GM21737 (cell line): ENCODE results near the gene DBF4B.
"Not testable (repeated sequence)": the region's sequence is repeated elsewhere in the genome, so short reads cannot be mapped to it uniquely, and the experiment has no call there.

Experiments used
- ATAC-seq: cut with Tn5 transposase; IDR thresholded peaks from one replicate; pipeline ENCODE4 v1.9.1; 2021; ENCODE audit warnings: mild to moderate bottlenecking, moderate library complexity; ENCODE audit not compliant: unreplicated experiment

Gene DBF4B

DNA sequence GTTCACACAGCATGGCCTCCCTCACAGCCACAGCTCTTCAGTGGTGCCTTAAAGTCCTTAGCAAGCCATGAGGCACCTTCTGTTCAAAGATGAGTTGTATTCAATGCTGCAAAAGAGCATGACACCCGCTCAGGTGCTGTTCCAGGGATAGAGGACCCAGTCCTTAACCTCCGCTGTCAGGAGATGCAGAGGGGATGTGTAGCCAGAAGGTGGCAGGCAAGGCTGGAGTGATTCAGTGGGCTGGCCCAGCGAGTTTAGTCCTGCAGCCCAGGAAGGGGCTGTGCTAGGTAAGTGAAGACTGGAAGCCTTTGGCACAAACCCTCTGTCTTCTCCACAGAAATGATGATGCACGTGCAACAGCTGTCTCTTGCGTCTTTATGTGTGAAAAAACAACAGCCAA is 25.3 kb downstream of the DBF4B start:
- ATAC-seq: no peak

DNA sequence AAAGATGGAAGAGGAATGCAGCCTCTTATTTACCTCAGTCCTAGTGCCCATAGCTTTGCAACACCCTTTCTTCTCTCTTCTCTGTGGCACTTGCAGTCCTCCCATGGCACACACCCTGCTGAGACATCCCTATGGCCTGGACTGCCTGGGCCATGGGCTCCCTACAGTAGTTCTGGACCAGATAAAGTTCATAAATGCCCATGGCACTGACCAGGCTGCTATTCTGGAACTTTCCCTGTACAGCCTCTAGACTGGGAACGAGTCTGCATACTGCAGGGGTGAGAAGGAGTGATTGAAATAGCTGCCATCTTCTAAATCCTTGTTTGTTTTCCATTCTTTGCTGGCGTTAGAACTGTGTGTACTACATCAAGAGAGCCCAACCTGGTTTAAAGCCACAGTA is 25.8 kb downstream of the DBF4B start:
- no peak for ATAC-seq

DNA sequence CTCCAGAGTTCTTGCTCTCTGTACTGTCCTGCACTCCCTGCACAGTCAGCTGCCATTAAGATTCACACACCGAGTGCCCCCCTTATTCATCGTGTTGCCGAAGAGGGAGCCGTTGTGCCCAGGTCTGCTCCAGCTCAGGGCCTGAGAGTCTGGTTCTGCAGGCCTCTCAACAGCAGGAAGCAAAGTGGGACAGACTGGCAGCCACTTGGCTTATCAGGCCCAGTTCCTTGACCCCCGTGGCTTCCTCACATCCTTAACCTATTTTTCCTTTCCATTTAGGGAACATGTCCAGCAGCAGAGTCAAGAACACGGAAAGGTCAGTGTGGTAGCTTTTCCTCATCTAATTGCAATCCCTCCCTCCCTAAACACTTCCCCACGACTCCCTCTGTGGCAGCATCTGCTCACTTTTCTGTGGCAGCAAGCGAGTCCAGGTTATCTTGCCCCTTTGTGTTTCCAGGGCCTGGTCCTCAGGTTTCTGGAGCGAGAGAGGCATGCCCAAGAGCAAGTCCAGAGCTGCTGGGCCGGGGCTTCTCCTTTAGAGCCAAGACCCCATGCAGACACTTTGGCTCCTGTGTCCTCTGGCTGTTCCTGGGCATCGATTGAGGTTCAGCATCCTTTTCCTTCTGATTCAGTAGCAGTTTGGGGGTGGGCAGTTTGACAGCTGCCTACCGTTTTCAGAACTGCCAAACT is 28.2 kb downstream of the DBF4B start:
- ATAC-seq: no peak

DNA sequence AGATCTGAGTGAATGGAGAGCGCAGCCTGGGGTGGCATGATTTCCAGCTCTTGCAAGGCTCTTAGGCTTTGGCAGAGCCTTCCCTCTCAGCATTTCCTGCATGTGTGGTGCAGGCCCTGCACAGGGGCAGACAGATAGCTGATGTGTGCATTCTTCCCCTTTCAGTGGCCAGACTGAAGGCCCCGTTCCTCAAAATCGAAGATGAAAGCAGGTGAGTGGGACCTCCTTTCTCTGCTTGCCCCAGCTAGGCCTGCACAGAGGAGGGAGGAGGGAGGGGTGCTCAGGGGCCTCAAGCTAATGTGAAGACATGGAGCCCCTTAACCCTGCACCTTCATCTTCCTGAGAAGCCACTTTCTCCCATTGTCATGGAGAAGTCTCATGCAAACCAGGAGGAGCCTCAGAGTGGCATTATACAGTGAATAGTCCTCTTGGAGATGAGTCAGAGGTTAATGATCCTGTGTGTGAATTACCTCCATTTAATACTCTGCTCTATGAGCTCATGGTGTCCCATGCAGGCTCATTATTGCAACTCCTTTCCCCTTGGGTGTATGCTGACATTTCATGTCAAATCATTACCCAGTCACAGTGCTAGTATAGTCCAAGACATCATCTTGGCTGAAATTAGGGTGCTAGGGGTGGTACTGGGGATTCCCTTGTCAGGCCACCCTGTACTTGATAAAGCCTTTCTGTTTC is 29.9 kb downstream of the DBF4B start:
- no peak for ATAC-seq

DNA sequence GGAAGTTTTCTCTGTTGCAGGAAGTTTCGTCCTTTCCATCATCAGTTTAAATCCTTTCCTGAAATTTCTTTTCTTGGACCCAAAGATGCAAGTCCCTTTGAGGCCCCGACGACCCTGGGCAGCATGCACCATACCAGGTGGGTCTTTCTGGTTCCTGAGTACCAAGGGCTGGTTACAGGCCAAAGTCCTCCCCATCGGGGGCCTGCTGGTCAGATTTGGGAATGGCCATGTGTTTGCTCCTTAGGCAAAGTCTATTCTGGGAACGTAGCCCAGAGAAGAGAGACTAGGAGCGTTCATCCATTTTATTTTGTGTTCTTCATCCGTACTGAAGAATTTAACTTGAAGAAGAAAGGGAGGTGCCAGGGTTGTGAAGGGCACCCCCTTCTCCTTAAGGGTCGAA is 32.9 kb downstream of the DBF4B start:
- no peak for ATAC-seq

DNA sequence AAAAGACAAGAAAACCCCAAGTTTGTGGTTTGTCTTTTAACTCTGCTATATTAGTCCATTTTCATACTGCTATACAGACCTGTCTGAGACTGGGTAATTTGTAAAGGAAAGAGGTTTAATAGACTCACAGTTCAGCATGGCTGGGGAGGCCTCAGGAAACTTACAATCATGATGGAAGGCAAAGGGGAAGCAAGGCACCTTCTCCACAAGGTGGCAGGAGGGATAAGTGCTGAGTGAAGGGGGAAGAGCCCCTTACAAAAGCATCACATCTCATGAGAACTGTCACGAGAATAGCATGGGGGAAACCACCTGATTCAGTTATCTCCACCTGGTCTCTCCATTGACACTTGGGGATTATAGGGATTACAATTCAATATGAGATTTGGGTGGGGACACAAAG is 36.8 kb downstream of the DBF4B start:
- ATAC-seq: no peak

DNA sequence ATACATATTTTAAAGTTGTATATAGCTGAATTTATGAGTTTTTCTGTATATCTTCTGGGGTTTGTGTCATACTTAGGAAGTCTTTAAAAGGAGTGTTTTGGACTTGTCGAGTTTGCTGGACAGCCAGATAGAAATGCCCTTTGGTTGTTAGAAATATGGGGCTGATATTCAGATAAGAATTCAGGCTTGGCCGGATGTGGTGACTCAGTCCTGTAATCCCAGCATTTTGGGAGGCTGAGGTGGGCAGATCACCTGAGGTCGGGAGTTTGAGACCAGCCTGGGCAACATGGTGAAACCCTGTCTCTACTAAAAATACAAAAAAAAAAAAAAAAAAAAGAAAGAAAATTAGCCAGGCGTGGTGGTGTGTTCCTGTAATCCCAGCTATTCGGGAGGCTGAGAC is 37.3 kb downstream of the DBF4B start:
- not testable (repeated sequence) for ATAC-seq

DNA sequence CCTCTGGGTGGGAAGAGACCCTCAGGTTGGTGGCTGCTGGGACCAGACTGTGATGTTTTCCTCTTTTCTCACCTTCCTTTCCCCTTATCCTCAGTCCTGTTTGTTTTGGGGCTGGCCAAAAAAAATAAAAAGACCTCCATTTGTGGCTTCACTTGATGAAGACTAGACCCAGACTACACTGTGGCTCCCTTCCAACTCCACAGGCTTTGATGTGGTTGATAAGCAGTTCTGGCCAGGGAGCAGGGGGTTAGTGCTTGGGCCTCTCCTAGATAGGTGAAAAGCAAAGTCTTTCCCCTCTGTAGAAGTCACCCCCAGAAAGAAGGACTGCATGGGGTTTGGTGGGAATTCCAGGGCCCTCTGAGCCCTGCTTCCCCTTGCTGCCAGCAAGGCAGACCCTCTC is 39.1 kb downstream of the DBF4B start:
- no peak for ATAC-seq

DNA sequence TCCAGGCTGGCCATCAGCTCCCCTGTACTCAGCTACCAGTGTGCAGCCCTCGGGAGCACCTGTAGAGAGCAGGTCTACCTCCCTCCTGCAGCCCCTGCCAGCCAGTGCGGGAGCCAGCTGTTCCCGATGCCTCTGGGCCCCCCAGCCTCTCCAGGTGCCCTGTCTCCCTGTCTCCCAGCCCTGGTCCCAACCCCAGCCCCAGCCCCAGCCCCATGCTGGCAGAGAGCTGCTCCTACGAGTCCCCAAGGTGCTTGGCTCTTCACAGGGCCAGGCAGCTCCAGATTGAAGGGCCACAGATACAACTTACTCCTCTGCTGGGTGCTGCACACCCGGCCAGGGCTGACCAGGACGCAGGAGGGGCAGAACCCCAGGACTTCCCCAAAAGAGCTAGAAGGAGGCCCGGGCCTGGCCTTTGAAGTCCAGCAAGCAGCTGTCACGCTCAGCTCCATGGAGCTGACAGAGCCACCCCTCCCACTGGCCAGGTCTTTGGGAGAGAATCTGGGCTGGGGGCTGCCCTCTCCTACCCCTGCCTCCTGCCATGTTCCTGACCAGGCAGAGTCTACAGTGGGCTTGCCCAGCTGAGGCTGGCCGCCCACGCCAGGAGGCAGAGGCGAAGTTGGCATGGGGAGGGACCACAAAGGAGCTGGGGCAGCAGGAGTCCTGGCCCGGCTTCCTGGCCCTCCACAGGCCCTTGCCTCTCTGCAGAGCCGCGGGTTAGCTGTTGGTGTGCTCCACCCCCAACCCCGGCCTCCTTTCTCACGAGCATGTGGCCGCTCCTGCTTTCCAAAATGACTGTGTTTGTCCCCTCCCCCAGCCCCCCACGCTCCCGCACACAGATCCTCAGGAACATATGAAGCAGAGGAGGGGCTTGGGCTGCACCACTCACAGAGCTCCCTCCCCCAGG is 40.9 kb downstream of the DBF4B start:
- ATAC-seq: no peak

DNA sequence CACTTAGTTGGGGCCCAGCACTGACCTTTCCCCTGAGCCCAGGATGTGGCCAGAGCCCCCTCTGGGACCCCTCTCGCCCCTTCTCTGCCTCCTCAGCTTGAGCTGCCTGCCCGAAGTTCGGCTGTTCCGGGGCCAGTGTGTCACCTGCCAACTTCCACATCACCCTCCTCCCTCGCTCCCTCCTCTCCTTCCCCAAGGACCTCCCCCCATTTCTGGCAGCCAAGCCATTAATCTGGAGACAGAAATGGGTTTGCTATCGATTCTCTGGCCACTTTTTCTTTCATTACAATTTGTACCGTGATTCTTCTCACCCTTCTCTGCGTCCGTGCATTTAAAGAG is 41.5 kb downstream of the DBF4B start:
- ATAC-seq: no peak

DNA sequence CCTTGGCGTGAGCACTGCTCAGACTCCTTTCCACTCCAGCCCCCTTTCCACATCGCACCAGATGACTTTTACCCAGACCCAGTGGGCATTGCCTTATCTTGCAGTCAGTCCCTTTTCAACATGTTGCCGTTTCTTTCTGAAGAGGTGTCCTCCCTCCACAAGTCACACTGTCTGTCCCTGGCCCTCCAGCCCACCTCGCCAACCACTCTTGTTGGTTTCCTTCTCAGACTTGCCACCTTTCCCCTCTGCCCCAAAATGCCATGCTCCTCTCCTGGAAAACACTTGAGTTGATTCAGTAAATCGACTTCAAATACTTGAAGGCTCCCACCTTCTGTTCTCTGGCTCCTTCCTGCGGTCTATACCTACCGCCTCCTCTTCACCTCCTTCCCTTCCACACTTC is 42.9 kb downstream of the DBF4B start:
- no peak for ATAC-seq

DNA sequence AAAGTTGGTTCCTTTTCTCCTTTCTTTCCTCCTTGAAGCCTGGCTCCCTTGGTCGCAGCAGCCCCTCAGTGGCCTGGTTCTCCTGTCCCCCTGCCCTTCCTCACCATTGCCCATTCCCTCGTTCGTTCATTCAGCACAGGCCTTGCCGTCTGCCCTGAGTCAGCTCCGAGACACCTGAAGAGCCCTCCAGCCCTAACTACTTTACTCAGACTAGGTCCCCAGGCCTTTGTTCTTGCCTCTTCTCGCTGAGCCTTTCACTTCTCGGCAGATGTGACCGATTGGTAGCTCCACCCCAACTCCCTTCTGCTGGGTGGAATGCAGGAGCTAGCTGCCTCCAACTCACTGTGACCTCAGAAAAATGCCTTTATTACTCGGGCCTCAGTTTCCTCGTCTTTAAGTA is 43.3 kb downstream of the DBF4B start:
- ATAC-seq: no peak

DNA sequence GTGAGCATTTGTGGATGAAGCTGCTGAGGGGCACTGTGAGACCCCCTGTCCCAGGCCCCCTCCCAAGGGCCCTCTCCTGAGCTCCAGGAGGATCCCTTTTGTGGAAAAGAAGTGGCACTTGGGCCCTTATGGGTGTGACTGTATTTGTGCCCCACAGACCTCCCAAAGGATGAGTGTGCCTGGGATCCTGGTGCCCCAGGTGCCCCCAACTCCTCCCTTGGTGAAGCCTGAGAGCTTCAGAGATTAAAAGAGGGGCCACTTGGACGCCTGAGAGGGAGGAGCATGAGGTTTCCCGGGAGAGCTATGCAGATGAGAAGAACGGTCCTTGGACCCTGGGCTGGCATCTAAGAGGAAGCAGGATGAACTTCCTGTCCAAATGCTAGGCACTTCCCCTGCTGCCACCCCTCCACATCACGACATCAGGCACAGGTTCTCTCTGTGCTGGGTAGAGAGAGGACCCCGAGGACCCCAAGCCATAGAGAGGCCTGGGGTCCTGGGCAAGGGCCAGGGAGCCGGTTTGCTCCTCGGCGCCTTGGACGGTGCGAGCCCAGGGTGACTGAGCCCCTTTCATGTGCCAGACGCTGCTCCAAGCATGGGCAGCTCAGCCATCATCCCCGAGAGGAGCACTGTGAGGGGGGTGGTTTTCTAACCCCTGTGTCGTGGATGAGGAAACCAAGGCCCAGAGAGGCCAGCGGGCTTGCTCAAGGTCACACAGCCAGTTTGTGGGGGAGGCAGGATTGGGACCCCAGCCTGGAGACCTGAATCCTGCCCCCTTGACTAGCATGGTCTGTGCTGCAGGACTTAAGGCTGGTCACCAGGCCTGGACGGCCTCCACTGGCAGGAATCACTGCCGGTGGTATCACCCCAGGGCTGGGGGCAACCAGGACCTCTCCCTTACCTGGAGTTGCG is 44.7 kb downstream of the DBF4B start:
- ATAC-seq: no peak

DNA sequence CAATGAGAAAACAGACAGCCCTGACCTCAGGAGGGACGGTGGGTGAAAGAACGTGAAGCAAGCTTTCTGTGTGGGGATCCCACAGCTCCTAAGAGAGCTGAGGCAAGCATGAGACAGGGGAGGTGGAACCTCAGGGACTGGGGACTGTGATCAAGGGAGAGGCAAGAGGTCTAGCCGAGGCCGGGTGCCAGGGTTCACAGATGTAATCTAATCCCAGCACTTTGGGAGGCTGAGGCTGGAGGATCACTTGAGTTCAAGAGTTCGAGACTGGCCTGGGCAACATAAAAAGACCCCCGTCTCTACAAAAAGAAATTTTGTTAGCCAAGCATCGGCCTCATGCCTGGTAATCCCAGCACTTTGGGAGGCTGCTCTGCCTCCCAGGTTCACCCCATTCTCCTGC is 45.8 kb downstream of the DBF4B start:
- no peak for ATAC-seq

DNA sequence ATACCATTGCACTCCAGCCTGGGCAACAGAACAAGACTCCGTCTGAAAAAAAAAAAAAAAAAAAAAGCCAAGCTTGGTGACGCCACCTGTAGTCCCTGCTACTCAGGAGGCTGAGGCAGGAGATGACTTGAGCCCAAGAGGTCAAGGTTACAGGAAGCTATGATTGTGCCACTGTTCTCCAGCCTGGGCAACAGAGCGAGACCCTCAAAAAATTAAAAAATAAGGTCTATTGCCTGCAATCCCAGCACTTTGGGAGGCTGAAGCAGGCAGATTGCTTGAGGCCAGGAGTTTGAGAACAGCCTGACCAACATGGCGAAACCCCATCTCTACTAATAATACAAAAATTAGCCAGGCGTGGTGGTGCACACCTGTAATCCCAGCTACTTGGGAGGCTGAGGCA is 46.7 kb downstream of the DBF4B start:
- ATAC-seq: not testable (repeated sequence)

DNA sequence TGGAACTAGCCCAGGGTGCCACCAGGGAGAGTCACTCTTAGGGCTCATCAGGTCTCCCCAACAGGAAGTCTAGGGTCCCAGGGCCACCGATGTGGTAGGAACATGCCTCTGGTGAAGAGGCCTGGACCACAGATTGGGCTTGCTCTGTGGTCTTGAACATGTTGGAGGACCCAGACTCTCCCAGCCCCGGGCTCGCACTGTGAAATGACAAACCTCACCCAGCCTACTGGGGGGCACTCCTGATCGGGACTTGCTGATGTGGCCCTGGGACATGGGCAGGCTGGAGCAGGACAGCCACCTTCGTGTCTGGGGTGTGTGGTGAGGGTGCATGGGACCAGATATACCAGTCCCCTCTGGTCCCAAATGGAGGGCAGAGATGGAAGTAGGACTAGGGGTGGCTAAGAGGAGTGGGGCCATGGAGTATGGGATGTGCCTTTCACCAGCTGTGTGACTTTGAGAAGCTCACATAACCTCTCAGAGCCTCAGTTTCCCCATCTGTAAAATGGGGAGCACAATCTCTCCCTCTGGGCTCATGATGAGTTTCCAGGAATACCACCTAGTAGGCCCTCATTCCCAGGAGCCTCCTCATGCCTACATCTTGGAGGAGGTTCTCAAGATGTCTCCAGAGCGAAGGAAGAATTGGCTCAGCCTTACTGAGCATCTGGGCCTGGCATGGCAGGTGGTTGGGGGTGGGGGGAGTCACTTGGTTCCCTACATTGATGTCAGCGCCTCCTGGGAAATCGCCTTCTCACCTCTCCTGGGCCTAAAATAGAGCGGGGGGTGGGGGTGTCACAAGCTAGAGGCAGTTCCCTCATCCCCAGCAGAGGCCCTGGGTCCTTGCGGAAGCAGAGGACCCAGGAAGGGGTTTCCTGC is 48.8 kb downstream of the DBF4B start:
- ATAC-seq: no peak

DNA sequence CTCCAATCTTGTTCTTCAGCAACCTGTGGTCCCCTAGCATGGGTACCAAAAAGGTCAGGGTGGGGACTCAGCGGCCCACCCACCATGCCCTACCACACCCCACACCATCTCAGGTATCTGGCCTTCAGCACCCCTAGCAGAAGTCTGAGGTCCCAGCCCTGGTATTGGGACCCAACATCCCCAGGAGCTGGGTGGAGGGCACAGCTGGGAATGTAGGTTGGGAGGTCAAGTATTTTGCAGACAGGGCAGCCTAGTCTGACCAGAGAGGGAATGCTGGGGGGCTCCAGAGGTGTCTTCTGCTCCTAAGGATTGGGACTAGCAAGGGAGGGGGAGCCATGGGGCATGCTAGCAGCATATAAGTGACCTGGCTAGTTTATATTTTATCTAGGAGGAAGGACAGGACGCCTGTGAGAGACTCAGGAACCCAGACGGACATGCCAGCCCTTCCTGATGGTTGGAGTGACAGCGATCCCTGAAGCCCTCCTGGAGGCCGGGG is 49.5 kb downstream of the DBF4B start:
- ATAC-seq: no peak

DNA sequence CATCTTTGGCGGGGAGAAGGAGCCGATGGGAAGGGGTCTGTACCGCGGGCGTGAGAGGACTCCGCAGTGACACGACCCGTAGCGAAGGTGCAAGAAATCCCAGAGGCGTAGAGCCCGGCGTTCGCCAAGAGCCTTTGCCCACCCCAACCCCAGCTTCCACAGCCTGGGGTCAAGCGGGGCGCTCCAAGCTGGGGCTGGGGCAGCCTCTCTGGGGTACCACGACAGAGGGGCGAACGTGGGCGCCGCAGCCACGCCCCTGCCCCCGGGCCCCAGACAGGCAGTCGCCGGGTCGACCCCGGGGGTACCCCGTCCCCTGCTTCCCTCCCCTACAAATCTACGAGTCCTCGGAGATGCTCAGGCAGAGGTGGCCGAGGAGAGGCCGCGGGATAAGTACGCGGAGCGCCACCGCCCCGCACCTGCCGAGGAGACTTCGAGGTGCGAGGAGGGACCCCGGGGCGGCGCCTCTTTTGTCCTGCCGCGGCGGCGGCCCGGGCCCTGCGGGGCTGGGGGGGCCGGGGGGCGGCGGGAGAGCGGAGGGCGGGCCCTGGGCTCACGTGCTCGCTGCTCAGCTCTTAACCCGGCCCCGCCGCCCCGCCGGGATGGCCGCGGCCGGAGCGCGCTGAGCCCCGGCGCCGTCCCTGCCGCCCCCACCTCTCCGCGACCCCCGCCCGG is 50.1 kb downstream of the DBF4B start, which contains the start of gene ADAM11:
Gene ADAM11 (plus strand): TSS at position 575 of the 672 bp plus-strand sequence. CDS start 212 bp downstream, outside the sequence.
- no peak for ATAC-seq
